Inflammatory macrophage (primary cell): ENCODE data around the gene PIP5K1C.

Source experiments
- DNase-seq, 2 donors: peaks; one replicate each; pipeline ENCODE4 v3.0.0-alpha.2; 2020 to 2022

PIP5K1C gene

GRCh38 chr19:3625996-3626472 is 74.2 kb downstream of the PIP5K1C start:
- no peak for DNase-seq

- no peak for DNase-seq
Measured at GRCh38 chr19:3623716-3624115, 76.6 kb downstream of the PIP5K1C start.

- DNase-seq, result no peak
Measured at GRCh38 chr19:3622224-3622623, 78.0 kb downstream of the PIP5K1C start.

GRCh38 chr19:3621689-3622088 is 78.6 kb downstream of the PIP5K1C start:
- no peak for DNase-seq

DNA sequence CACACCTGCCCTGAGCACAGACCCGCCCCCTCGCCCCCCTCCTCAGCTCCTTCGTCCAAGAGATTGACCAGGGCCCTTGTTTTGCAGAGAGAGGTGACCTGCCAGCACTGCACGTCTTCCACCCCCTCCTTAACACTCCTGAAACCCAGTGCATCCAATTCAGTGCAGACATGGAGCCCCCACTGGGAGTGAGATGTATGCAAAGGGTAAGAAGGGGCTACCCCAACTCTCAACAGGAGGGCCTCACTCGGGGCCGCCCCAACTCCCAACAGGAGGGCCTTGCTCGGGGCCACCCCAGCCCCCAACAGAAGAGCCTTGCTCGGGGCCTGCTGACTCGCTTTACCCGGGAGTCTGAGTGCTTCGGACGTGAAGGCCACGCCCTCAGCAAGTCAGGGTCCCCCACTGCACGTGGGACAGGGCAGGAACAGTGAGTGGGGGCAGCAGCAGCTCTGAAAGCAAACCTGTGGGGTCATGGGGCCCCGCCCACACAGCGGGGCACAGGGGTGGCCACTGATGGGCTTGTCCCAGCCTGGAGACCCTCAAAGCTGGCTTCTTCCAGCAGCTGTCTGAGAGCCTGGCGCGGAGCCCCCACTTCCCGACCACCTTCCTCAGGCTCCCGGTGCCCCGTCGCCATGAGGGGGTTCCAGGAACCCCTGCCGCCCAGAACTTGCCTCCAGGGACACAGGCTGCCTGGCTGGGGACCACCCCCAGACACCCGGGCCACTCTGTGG is 79.3 kb downstream of the PIP5K1C start:
- DNase-seq, result no peak

DNA sequence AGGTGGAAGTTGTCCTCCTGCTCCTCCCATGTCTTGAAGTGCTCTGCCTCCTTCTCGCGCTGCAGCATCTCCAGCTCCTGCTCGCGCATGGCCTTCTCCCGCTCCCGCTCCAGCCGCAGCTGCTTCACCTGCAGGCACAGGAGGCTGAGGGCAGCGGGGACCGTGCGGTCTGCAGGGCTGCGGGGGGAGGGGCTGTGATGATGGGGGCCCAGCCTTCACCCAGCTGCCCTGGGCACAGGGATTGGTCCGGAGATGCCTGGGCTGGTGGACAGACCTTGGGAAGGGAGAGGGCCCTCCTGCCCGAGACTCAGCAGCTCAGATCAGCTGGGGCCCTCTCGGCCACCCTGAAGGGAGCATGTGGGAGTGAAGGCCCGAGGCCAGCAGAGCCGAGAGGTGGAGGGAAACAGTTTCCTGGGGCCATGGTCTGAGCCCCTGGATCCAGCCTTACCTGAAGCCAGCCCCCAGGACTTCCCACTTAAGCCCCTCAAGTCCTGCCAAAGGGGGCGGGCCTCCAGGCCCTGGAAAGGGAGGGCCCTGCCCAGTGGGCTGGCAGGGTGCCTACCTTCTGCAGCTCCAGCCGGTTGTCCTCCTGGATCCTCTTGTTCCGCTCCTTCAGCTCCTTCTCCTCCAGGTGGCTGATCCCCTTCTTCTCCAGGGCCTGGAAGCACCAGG is 80.0 kb downstream of the PIP5K1C start:
- DNase-seq, result no peak

- DNase-seq, result no peak
Measured at GRCh38 chr19:3619631-3620012, 80.6 kb downstream of the PIP5K1C start.

GRCh38 chr19:3618811-3619630 is 81.2 kb downstream of the PIP5K1C start:
- DNase-seq, result no peak

GRCh38 chr19:3618144-3618810 is 82.0 kb downstream of the PIP5K1C start:
- peak; percentile 51 to 54 for DNase-seq

DNA sequence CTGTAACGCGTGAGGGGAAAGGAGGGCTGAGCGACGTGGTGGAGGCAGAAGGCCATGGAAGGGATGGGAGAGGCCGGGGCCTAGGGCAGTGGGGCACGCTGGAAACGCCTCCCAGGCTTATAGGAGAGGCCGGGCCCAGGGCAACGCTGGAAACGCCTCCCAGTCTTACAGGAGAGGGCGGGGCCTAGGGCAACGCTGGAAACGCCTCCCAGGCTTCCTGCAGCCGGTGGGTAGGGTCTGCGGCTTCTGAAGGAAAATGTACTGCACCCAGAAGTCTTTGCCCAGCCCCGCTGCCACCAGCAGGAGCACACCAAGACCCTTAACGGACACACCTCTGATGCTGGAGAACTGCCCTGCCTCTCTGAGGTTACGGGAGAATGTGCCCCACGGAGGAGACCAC is 82.8 kb downstream of the PIP5K1C start:
- DNase-seq, result peak in 1 of 2 donors; percentile 8

- no peak for DNase-seq
Measured at GRCh38 chr19:3615524-3616135, 84.6 kb downstream of the PIP5K1C start.

GRCh38 chr19:3614858-3615505 is 85.3 kb downstream of the PIP5K1C start:
- no peak for DNase-seq

DNA sequence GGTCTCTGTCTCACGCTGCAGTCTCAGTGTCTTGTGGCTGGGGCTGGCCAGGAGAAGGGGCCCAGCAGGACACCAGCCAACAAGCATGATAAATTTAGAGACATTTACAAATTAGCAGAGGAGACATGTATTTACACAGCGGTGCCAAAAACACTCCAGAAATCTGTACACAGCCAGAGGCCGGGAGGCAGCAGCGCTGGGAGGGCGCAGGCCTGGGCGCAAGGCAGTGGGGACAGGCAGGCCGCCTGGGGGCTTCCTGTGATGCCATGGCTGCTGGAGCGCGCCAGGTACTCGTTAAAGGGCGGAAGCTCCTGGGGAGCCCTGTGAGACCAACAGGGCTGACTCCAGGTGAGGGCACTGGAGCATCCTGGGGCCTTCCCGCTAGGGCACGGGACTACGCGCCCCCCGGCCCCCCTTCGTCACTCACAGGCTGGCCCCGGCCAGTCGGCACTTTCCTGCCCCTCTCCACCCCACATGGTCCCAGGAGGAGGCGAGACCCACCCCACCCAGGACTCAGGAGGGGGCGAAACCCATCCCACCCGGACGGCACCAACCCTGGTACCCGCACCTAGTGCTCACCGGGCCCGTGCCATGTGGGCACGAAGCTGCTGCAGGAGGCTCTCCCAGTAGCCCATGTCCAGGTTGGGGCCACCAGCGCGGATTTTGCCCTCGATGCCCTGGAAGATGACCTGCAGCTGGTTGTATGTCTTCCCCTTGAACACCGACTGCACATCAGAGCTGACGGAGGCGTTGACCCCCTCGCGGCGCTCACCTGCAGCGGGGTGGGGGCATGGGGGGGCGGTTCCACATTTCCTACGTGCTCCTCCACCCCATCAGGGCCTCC is 86.2 kb downstream of the PIP5K1C start:
- no peak for DNase-seq

DNA sequence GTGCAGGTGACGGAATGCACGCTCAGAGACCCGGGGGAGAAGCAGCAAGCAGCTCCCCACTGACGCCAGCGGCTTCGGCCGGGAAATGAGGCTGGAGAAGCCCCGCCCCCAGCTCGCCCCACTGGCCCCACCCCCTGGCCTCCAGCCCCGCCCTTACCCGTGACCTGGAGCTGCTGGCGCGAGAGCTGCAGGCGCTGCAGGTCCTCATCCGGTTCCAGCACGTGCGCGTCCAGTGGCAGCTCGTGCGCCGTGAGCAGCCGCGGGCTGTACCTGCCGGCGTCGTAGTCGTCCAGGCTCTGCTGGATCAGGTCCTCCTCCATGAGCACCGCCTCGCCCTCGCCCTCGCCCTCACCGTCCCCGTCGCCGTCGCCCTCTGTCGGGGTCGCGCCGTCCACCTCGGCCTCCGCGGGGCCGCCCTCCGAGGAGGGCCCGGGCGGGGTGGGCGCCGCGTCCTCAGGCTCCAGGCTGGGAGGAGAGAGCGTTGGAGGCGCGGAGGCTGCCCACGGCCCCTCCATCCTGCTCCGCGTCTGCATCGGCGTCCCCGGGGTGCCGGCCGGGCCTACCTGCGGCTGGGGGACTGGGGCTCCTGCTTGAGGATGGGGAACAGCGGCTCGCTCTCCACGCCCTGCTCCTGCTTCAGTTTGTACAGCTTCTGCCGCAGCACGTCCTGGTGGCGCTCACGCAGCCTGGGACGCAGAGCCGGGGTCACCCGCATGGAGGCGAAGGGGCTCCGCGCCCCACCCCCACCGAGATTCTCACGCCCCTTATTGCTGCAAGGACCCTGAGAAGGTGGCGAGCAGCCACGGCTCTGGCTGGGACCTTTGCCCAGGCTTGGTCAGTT is 87.1 kb downstream of the PIP5K1C start:
- no peak for DNase-seq

GRCh38 chr19:3612330-3612729 is 87.9 kb downstream of the PIP5K1C start:
- DNase-seq, result no peak

GRCh38 chr19:3611841-3612240 is 88.4 kb downstream of the PIP5K1C start:
- no peak for DNase-seq

DNA sequence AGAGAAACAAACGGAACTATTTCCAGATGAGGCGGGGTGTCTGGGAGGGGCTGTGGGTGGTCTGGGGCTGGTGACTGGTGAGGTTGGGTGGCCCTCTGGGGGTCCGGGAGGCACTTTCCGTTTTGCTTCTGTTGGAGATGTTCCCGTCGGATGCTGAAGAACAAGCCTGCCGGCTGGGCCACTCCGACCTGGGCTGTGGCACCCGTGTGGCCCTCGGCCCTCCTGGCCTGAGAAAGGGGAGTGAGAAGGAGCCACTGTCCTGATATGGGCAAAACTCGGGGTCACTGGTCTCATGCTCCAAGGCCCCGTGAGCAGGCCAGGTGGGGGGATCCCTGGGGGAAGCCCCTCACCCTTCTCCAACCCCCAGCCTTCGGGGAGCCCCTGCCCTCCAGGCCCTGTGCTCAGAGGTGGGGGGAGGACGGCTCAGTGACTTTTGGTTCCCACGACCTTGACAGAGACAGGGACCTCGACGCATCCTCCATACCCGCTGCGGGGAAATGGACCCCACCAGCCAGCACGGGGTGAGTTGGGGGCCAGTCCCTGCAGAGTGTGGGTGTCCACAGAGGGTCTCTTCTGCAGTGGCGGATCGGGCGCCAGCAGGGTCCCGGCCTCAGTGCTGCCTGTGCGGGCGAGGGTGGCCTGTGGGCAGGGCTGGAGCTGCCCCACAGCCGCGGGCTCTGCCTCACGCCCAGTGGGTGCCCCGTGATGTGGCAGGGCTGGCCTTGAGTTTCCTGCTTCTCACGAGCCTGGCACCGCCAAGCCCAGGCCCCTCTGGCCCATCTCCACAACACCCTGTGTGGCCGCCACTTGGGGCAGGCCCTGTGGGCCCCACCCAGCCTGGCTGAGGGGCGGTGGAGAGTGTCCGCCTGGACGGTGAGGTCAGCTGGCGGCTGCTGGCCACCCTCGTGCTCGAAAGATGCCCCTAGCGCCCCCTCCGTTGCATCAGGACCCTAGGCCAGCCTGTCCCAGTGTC is 89.2 kb downstream of the PIP5K1C start:
- DNase-seq, result no peak
